Osteoblast (primary cell): ENCODE data around the gene TM7SF2. TPM values are rescaled to one million over a fixed set of nuclear protein-coding genes. Genes with fewer than 3 reads are reported as not detected.

Source experiments
- DNase-seq: peaks from one replicate; pipeline ENCODE4 v3.0.0; 2011; ENCODE audit warnings: low spot score, mixed read lengths; ENCODE audit not compliant: insufficient read length; ENCODE audit errors: missing footprints
- H2AFZ ChIP-seq: 2 replicates; pipeline ENCODE4 v1.6.0; 2011; ENCODE audit warnings: mild to moderate bottlenecking, low read length
- H3K27ac ChIP-seq: 2 replicates; pipeline ENCODE4 v1.5.1; 2011; ENCODE audit warnings: mild to moderate bottlenecking, low read depth, low read length, moderate library complexity
- H3K27me3 ChIP-seq: 2 replicates; pipeline ENCODE4 v1.6.0; 2012; ENCODE audit warnings: mild to moderate bottlenecking, control low read depth, inconsistent platforms, low read length, moderate library complexity; ENCODE audit not compliant: insufficient read depth
- H3K36me3 ChIP-seq: 2 replicates; pipeline ENCODE4 v1.5.1; 2011; ENCODE audit warnings: mild to moderate bottlenecking, low read length, control low read depth, moderate library complexity; ENCODE audit not compliant: insufficient read depth
- H3K4me1 ChIP-seq: 2 replicates; pipeline ENCODE4 v1.5.1; 2011; ENCODE audit warnings: mild to moderate bottlenecking, low read length, control low read depth, moderate library complexity; ENCODE audit not compliant: insufficient read depth
- H3K4me2 ChIP-seq: 2 replicates; pipeline ENCODE4 v1.6.0; 2011; ENCODE audit warnings: mild to moderate bottlenecking, low read length; ENCODE audit not compliant: insufficient read depth
- H3K4me3 ChIP-seq: fragments of 200-600 bp; sonication (generic); 3 replicates; pipeline ENCODE4 v1.5.1; 2012; ENCODE audit warnings: mild to moderate bottlenecking, low read length, inconsistent platforms; ENCODE audit not compliant: insufficient read depth
- H3K79me2 ChIP-seq: 2 replicates; pipeline ENCODE4 v1.6.0; 2012; ENCODE audit warnings: mild to moderate bottlenecking, low read length, control low read depth, inconsistent platforms; ENCODE audit not compliant: insufficient read depth
- H3K9me3 ChIP-seq: 2 replicates; pipeline ENCODE4 v1.5.1; 2011; ENCODE audit warnings: low read depth, low read length, control low read depth
- H4K20me1 ChIP-seq: 2 replicates; pipeline ENCODE4 v1.6.0; 2012; ENCODE audit warnings: mild to moderate bottlenecking, low read length, control low read depth; ENCODE audit not compliant: insufficient read depth
- CTCF ChIP-seq: IDR thresholded peaks from 2 replicates; pipeline ENCODE4 v1.5.1; 2011; ENCODE audit warnings: mild to moderate bottlenecking, low read depth, low read length, moderate library complexity; ENCODE audit errors: extremely low read depth
- total RNA-seq: library from RNA; depleted of rRNA; stranded (reverse); fragments of >200 nt; gene quantifications from 2 replicates; pipeline ENCODE4 v1.2.3, GENCODE V29; 2012

Gene TM7SF2
- total RNA-seq, 1 donor = 10.1 TPM

- H3K9me3 ChIP-seq = no peaks in the 10 kb centered on the region
- H3K27me3 ChIP-seq = no peaks in the 10 kb centered on the region
- no peak overlapping the region for H3K4me2 ChIP-seq
- H3K4me1 ChIP-seq = no peaks in the 10 kb centered on the region
- peak overlapping the region; percentile 29 for H2AFZ ChIP-seq
- H4K20me1 ChIP-seq = no peaks in the 10 kb centered on the region
- H3K4me3 ChIP-seq = no peak overlapping the region
- peak; percentile 69 for DNase-seq
- H3K79me2 ChIP-seq = no peaks in the 10 kb centered on the region
- no peak for TF ChIP-seq CTCF
- H3K27ac ChIP-seq = no peak overlapping the region
- no peaks in the 10 kb centered on the region for H3K36me3 ChIP-seq
Measured at GRCh38 chr11:65071907-65072630, 39.6 kb upstream of the TM7SF2 start.

GRCh38 chr11:65072631-65072966, 39.1 kb upstream of the TM7SF2 start:
- H3K27ac ChIP-seq = no peak overlapping the region
- no peak overlapping the region for H2AFZ ChIP-seq
- TF ChIP-seq CTCF = no peak
- H3K4me1 ChIP-seq = no peaks in the 10 kb centered on the region
- H3K4me2 ChIP-seq = no peak overlapping the region
- peak; percentile 32 for DNase-seq
- no peaks in the 10 kb centered on the region for H3K9me3 ChIP-seq
- H3K4me3 ChIP-seq = no peak overlapping the region
- peaks cover 2% of the 10 kb centered on the region for H3K79me2 ChIP-seq
- H3K27me3 ChIP-seq = no peaks in the 10 kb centered on the region
- H4K20me1 ChIP-seq = no peaks in the 10 kb centered on the region
- H3K36me3 ChIP-seq = no peaks in the 10 kb centered on the region

- Histone ChIP-seq H4K20me1 (no peaks in the 10 kb centered on the region), H2AFZ (peak overlapping the region; percentile 29), H3K4me2 (no peak overlapping the region), H3K36me3 (peaks cover 12% of the 10 kb centered on the region), H3K27me3 (no peaks in the 10 kb centered on the region), H3K79me2 (peaks cover 37% of the 10 kb centered on the region), H3K4me1 (no peaks in the 10 kb centered on the region), H3K27ac (no peak overlapping the region), H3K4me3 (no peak overlapping the region), H3K9me3 (no peaks in the 10 kb centered on the region)
- DNase-seq = peak; percentile 48
- no peak for TF ChIP-seq CTCF
Measured at GRCh38 chr11:65077451-65077850, 34.2 kb upstream of the TM7SF2 start.

GRCh38 chr11:65078151-65078550, 33.5 kb upstream of the TM7SF2 start:
- Histone ChIP-seq H3K4me3 (no peak overlapping the region), H3K79me2 (peaks cover 44% of the 10 kb centered on the region), H3K27me3 (no peaks in the 10 kb centered on the region), H3K27ac (no peak overlapping the region), H3K4me2 (no peak overlapping the region), H3K4me1 (peaks cover 6% of the 10 kb centered on the region), H3K9me3 (no peaks in the 10 kb centered on the region), H3K36me3 (peaks cover 12% of the 10 kb centered on the region), H4K20me1 (no peaks in the 10 kb centered on the region), H2AFZ (peak overlapping the region; percentile 56)
- peak; percentile 48 for TF ChIP-seq CTCF
- DNase-seq = peak; percentile 84
